Omental fat pad (tissue), 4 donors: ENCODE measurements around the gene AKR1D1. TPM values are rescaled to one million over a fixed set of nuclear protein-coding genes. Genes with fewer than 3 reads are reported as not detected.

Experiments used
- ATAC-seq: fragments of 150-250 bp; one replicate; pipeline ENCODE4 v1.9.1; 2016; ENCODE audit warnings: mild to moderate bottlenecking, moderate library complexity; ENCODE audit not compliant: low FRiP score
- DNase-seq: peaks from one replicate; pipeline ENCODE4 v3.0.0-alpha.2; 2019; ENCODE audit warnings: low spot score
- small RNA-seq: library from RNA; depleted of rRNA; stranded (forward); fragments of <200 nt; gene quantifications from one replicate; pipeline ENCODE3, GENCODE V24; 2016
- total RNA-seq, 4 donors: library from RNA; depleted of rRNA; stranded (reverse); fragments of >200 nt; gene quantifications; one replicate each; pipeline ENCODE4 v1.1.0, GENCODE V29; 2016
- TF ChIP-seq, protein P1 (sequence below), 3 donors: fragments of 450-650 bp; IDR thresholded peaks; one replicate each; pipeline ENCODE4 v1.5.1; 2016 to 2017; ENCODE audit warnings: antibody characterized with exemption in 3 of 3, mild to moderate bottlenecking in 3 of 3, moderate library complexity in 2 of 3

The AKR1D1 gene
- total RNA-seq, 4 donors from 2014 or later, result not detected

DNA sequence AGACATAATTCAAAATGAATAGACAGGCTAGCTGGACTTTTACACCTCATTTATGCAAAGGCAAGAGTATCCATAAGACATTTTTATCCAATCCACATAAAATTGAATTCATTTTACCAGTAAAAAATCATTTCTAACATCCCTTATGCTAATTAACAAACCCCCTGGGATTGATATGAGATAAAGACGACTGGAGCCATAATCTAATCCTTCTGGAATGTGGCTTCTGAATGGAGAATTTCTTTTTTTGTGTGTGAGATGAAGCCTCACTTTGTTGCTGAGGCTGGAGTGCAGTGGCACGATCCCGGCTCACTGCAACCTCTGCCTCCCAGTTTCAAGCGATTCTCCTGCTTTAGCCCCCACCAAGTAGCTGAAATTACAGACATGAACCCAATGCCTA lies 90.4 kb downstream of the AKR1D1 start:
- TF ChIP-seq, protein P1, sequence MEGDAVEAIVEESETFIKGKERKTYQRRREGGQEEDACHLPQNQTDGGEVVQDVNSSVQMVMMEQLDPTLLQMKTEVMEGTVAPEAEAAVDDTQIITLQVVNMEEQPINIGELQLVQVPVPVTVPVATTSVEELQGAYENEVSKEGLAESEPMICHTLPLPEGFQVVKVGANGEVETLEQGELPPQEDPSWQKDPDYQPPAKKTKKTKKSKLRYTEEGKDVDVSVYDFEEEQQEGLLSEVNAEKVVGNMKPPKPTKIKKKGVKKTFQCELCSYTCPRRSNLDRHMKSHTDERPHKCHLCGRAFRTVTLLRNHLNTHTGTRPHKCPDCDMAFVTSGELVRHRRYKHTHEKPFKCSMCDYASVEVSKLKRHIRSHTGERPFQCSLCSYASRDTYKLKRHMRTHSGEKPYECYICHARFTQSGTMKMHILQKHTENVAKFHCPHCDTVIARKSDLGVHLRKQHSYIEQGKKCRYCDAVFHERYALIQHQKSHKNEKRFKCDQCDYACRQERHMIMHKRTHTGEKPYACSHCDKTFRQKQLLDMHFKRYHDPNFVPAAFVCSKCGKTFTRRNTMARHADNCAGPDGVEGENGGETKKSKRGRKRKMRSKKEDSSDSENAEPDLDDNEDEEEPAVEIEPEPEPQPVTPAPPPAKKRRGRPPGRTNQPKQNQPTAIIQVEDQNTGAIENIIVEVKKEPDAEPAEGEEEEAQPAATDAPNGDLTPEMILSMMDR (IDR thresholded peaks at IDR 0.05), result no peak
- ATAC-seq, result no peak
- no peak for DNase-seq

DNA sequence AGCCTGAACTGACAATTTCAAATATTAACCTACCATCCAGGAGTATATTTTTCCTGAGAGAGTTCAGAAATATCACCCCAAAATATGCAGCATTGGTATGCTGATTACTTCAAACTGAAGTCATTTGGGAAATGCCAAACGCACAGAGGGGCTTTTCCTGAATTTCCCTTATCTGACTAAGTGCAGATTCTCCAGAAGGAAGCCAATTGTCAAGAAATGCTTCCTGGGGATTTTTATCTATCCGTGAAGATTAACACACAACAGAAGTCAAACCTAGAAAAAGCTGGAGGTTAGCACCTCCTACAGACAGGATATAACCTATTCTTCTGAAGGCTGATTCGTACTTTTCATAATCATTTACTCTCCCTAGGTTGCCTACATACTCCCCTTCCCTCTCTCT lies 91.0 kb downstream of the AKR1D1 start:
- TF ChIP-seq, protein P1 (IDR thresholded peaks at IDR 0.05), result no peak
- no peak for ATAC-seq
- DNase-seq, result no peak

DNA sequence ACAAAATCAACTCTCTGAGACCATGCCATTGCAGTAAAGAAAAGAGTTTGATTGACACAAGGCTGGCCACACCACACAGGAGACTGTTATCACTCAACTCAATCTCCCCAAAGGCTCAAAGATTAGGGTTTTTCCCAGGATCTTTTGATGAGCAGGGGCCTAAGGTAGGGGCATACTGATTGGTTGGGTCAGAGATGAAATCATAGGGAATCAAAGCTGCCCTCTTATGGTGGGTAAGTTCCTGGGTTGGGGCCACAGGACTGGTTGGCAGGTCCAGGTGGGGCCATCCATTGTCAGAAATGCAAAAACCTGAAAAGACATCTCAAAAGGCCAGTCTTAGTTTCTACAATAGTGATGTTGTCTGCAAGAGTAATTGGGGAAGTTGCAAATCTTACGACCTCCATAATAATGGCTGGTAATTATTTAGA lies 91.6 kb downstream of the AKR1D1 start:
- ATAC-seq (no peak), DNase-seq (no peak)
- TF ChIP-seq, protein P1 (IDR thresholded peaks at IDR 0.05), result no peak

Small RNA genes lying within 50 kb of the gene (small RNA-seq; reads per million reads assigned to genes)
- gene AC024082.2 (not detected), gene RN7SKP223 (not detected)

Other genes starting within 250 kb of the AKR1D1 start
- 1 to 10 TPM in 3 of 4 donors, under 1 TPM in 1; 0.16 to 4.4 (median 2.1) TPM for gene DGKI, start 229.5 kb upstream of the AKR1D1 start, total RNA-seq
- 10 to 100 TPM; 35.6 to 50.4 (median 42.8) TPM for gene CREB3L2, start 74.4 kb upstream of the AKR1D1 start, total RNA-seq